Stimulated activated CD4-positive, alpha-beta T cell treated with anti-CD3 and anti-CD28 coated beads, Interleukin-12 subunit alpha, Interleukin-12 subunit beta, amount 100 ng/mL, for 4 hours (primary cell): Measurements from ENCODE around the gene HSFX1.
A peak's percentile ranks its signal among the peaks of the same experiment; 100 is the strongest.

Experiments
- DNase-seq: peaks from one replicate; pipeline ENCODE4 v3.0.0-alpha.2; 2020

Gene HSFX1

DNA sequence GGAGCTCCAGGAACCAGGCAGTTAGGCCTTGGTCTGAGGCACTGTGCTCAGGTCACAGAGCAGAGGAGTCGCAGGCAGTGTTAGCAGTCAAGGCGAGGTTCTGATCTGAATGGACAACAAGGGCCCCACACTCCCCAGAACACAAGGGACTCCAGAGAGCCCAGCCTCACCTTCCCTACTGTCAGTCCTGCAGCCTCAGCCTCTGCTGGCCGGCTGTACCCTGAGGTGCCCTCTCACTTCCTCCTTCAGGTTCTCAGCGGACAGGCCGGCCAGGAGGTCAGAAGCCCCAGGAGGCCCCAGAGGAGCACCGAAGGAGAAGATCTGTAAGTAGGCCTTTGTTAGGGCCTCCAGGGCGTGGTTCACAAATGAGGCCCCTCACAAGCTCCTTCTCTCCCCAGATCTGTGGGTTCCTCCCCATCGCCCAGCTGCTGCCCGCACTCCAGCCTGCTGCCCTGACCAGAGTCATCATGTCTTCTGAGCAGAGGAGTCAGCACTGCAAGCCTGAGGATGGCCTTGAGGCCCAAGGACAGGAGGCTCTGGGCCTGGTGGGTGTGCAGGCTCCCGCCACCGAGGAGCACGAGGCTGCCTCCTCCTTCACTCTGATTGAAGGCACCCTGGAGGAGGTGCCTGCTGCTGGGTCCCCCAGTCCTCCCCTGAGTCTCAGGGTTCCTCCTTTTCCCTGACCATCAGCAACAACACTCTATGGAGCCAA is 34.0 kb downstream of the HSFX1 start:
- DNase-seq, result no peak

DNA sequence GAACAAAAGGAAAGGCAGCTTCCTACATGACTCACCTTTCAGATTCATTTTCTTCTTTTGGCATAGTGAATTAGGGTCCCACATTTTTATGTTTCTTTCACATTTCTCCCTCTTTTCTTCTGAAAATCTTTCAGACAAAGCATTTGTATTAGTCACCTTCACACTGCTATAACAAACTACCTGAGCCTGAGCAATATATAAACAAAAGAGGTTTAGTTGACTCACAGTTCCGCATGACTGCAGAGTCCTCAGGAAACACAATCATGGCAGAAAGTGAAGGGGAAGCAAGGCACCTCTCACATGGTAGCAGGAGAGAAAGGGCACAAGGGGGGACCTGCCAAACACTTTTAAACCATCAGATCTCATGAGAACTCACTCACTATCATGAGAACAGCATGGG is 44.8 kb downstream of the HSFX1 start:
- no peak for DNase-seq

DNA sequence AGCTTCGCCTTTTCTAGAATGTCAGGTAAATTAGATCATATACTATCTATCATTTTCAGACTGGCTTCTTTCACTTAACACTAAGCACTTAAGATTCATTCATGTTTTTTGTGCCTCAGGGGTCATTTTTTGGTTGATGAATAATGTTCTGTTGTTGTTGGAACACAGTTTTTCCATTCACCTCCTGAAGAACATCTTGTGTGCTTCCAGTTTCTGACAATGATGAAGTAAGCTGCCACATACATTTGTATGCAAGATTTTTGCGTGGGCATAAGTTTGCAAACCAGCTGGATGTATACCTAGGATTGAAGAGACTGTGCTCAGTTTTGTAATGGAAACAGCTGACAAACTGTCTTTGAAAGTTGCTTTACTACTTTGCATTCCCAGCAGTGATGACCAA is 45.5 kb downstream of the HSFX1 start:
- DNase-seq, result no peak

DNA sequence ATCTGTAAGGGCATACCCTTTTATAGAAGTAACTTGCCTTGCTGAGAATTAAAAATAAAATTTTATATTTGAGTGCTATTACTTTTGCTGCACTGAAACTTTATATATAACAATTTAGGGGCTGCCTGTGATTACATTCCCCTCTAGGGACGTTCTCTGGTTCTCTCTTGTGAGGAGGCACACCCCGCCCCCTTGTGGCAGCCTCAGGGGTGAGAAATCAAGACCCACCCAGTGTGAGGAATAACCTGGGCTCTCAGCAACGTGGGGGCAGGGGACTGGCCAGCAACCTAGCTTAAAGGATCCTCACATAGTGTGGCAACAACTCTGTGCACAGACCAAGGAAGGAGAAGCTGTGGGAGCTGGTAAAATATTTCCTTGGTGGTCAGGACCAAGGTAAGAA is 51.6 kb downstream of the HSFX1 start:
- DNase-seq, result peak; percentile 44
